MM.1S (cell line): ENCODE results near the gene CFAP46.

Experiments
- DNase-seq: peaks from one replicate; pipeline ENCODE4 v3.0.0-alpha.2; 2015
- H2AFZ ChIP-seq: fragments of 300-600 bp; sonication (generic); 2 replicates; pipeline ENCODE4 v1.6.0; 2016; ENCODE audit warnings: antibody characterized with exemption, low read length
- H3F3A ChIP-seq: fragments of 300-600 bp; sonication (generic); 2 replicates; pipeline ENCODE4 v1.6.1; 2016; ENCODE audit warnings: mild to moderate bottlenecking, antibody characterized with exemption, low read length, moderate library complexity, mixed read lengths; ENCODE audit not compliant: insufficient read depth
- H3K27ac ChIP-seq: fragments of 300-600 bp; sonication (generic); 2 replicates; pipeline ENCODE4 v1.5.1; 2016; ENCODE audit warnings: mild to moderate bottlenecking, low read length
- H3K27me3 ChIP-seq: fragments of 300-600 bp; sonication (generic); replicated peaks from 2 replicates; pipeline ENCODE4 v1.6.0; 2016; ENCODE audit warnings: low read length; ENCODE audit not compliant: insufficient read depth
- H3K36me3 ChIP-seq: fragments of 300-600 bp; sonication (generic); replicated peaks from 2 replicates; pipeline ENCODE4 v1.6.1; 2016; ENCODE audit warnings: mild to moderate bottlenecking, low read length, mixed read lengths; ENCODE audit not compliant: insufficient read depth
- H3K4me1 ChIP-seq: fragments of 300-600 bp; sonication (generic); 2 replicates; pipeline ENCODE4 v1.6.1; 2016; ENCODE audit warnings: low read length, mixed read lengths
- H3K4me2 ChIP-seq: fragments of 300-600 bp; sonication (generic); 2 replicates; pipeline ENCODE4 v1.6.0; 2016; ENCODE audit warnings: low read depth, low read length
- H3K4me3 ChIP-seq: fragments of 300-600 bp; sonication (generic); 2 replicates; pipeline ENCODE4 v1.5.1; 2016; ENCODE audit warnings: low read length, mixed read lengths
- H3K79me2 ChIP-seq: fragments of 300-600 bp; sonication (generic); 2 replicates; pipeline ENCODE4 v1.6.1; 2016; ENCODE audit warnings: mixed run types, low read length, mixed read lengths
- H3K9ac ChIP-seq: fragments of 300-600 bp; sonication (generic); 2 replicates; pipeline ENCODE4 v1.6.1; 2016; ENCODE audit warnings: low read length, mixed read lengths
- H3K9me2 ChIP-seq: fragments of 300-600 bp; sonication (generic); replicated peaks from 2 replicates; pipeline ENCODE4 v1.6.1; 2016; ENCODE audit warnings: mild to moderate bottlenecking, low read length, mixed read lengths; ENCODE audit not compliant: insufficient read depth
- H3K9me3 ChIP-seq: fragments of 300-600 bp; sonication (generic); replicated peaks from 2 replicates; pipeline ENCODE4 v1.6.1; 2016; ENCODE audit warnings: mild to moderate bottlenecking, low read length, mixed read lengths; ENCODE audit not compliant: insufficient read depth
- H4K20me1 ChIP-seq: fragments of 300-600 bp; sonication (generic); 2 replicates; pipeline ENCODE4 v1.6.1; 2016; ENCODE audit warnings: mild to moderate bottlenecking, low read length, moderate library complexity, mixed read lengths; ENCODE audit not compliant: insufficient read depth
- EZH2 ChIP-seq: fragments of 300-600 bp; sonication (generic); optimal IDR thresholded peaks from 2 replicates; pipeline ENCODE3; 2017; ENCODE audit warnings: low read depth, mild to moderate bottlenecking, antibody characterized with exemption, low read length, mixed read lengths
- EZH2phosphoT487 ChIP-seq: fragments of 300-600 bp; sonication (generic); IDR thresholded peaks from 2 replicates; pipeline ENCODE4 v1.6.1; 2018; ENCODE audit warnings: antibody characterized with exemption, low read length
- TF ChIP-seq, protein P1 (sequence below): fragments of 300-600 bp; sonication (generic); IDR thresholded peaks from 2 replicates; pipeline ENCODE4 v1.5.1; 2016; ENCODE audit warnings: antibody characterized with exemption, low read length, mixed read lengths

The CFAP46 gene

DNA sequence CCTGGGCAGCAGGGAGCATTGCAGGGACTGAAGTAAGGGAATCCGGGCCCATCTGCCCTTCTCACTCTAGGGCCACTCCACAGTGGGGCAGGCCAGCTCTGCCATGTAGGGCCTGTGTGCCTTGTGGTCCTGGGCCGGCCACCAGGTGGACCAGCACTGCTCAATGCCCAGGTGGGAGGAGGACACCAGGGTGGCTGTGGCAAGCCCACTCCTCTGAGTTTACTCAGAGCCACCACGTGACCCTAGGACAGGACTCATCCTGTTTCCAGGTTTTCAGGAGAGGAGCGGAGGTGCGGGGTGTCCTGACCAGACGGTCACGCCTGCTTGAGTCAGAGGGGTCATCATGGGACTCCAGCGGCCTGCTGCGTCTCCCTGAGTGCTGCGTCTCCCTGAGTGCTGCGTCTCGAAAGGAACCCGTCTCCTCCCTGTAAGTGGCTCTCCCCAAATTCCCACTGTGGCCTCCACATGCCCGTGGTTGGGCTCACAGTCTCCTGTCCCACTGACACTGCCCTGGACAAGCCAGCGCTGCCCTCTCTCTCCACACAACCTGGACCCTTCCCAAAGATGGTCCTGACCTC lies 2.9 kb downstream of the CFAP46 start:
- no peaks in the 10 kb centered on the region for H3K9me3 ChIP-seq
- no peaks in the 10 kb centered on the region for H4K20me1 ChIP-seq
- no peak overlapping the region for H3K4me3 ChIP-seq
- no peak for DNase-seq
- H3K79me2 ChIP-seq = no peaks in the 10 kb centered on the region
- H3K4me1 ChIP-seq = no peaks in the 10 kb centered on the region
- TF ChIP-seq, protein P1, sequence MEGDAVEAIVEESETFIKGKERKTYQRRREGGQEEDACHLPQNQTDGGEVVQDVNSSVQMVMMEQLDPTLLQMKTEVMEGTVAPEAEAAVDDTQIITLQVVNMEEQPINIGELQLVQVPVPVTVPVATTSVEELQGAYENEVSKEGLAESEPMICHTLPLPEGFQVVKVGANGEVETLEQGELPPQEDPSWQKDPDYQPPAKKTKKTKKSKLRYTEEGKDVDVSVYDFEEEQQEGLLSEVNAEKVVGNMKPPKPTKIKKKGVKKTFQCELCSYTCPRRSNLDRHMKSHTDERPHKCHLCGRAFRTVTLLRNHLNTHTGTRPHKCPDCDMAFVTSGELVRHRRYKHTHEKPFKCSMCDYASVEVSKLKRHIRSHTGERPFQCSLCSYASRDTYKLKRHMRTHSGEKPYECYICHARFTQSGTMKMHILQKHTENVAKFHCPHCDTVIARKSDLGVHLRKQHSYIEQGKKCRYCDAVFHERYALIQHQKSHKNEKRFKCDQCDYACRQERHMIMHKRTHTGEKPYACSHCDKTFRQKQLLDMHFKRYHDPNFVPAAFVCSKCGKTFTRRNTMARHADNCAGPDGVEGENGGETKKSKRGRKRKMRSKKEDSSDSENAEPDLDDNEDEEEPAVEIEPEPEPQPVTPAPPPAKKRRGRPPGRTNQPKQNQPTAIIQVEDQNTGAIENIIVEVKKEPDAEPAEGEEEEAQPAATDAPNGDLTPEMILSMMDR = no peak
- TF ChIP-seq EZH2phosphoT487 = no peak
- no peak for TF ChIP-seq EZH2
- H3K36me3 ChIP-seq = no peaks in the 10 kb centered on the region
- H3K27me3 ChIP-seq = peaks cover 72% of the 10 kb centered on the region
- H3K9ac ChIP-seq = no peak overlapping the region
- H3K9me2 ChIP-seq = no peaks in the 10 kb centered on the region
- no peak overlapping the region for H3K27ac ChIP-seq
- no peak overlapping the region for H2AFZ ChIP-seq
- H3K4me2 ChIP-seq = no peak overlapping the region
- no peaks in the 10 kb centered on the region for H3F3A ChIP-seq

DNA sequence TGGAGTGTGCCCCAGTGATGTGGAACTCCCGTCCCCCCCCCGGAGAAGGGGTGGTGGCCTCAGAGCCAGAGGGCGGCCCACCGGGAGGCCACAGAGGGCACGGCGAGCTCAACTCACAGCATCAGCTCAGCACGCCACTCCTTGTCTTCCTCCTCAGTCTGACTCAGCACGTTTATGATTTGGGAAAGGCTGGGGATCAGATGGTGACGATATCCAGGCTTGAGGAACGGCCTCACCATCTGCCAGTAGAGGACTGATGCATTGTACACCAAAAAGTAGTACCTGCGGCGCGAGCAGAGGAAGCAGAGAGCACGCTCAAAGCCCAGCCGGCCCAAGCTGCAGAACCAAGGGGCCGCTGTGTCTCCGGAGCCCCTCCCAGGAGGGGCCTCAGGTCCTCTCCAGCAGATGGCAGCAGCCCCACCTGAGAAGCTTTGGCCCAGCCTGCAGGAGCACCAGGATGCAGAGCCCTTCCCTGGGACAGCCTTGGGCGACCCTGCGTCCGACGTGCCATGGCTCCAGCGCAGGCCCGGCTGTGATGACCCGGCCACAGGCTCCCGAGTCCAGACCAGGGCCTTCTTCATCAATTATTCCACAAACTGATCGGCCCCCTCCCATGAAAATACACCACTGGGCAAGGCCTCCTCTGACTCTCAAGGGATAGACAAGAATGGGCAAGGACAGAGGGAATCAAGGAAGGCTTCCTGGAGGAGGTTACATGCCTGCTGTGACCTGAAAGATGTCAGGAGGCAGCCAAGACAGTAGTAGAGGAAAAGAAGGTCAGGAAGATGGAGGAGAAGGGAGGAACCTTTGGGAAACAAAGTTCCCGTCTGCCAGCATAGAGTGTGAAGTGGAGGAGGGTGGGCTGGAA lies 3.7 kb downstream of the CFAP46 start:
- H3K4me2 ChIP-seq = no peak overlapping the region
- H2AFZ ChIP-seq = no peak overlapping the region
- H3K9me3 ChIP-seq = no peaks in the 10 kb centered on the region
- H3F3A ChIP-seq = no peaks in the 10 kb centered on the region
- H3K4me1 ChIP-seq = no peaks in the 10 kb centered on the region
- no peak overlapping the region for H3K4me3 ChIP-seq
- H3K9me2 ChIP-seq = no peaks in the 10 kb centered on the region
- H3K36me3 ChIP-seq = no peaks in the 10 kb centered on the region
- H3K79me2 ChIP-seq = no peaks in the 10 kb centered on the region
- peaks cover 70% of the 10 kb centered on the region for H3K27me3 ChIP-seq
- H4K20me1 ChIP-seq = no peaks in the 10 kb centered on the region
- DNase-seq = no peak
- H3K9ac ChIP-seq = no peak overlapping the region
- no peak overlapping the region for H3K27ac ChIP-seq
- TF ChIP-seq EZH2phosphoT487 = no peak
- TF ChIP-seq EZH2 = no peak
- TF ChIP-seq, protein P1 = peak; percentile 16; the same call in 1 of the 2 replicates

DNA sequence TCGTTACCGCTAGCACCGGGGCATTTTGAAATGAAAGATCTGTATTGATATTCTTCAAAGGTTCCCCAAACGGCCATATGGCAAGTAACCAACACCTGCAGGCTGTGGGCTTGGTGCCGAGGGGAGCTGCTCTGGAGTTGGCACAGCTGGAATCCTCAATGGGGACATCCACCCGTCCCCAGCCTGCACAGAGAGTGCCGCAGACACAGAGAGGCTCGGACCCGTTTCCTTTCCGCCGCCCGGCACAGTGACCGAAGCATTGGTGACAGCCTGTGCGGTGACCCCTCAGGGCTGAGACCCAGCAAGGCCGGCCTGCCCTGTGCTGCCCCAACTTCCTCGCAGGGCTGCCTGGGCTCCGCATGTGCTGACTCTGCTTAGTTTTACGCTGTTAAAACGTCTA lies 4.5 kb downstream of the CFAP46 start:
- Histone ChIP-seq H3K9me3 (no peaks in the 10 kb centered on the region), H3K4me2 (no peak overlapping the region), H3K4me1 (no peaks in the 10 kb centered on the region), H3F3A (no peaks in the 10 kb centered on the region), H4K20me1 (no peaks in the 10 kb centered on the region), H3K79me2 (no peaks in the 10 kb centered on the region), H3K36me3 (no peaks in the 10 kb centered on the region), H3K27me3 (peaks cover 74% of the 10 kb centered on the region), H3K4me3 (no peak overlapping the region), H3K27ac (no peak overlapping the region), H3K9me2 (no peaks in the 10 kb centered on the region), H2AFZ (no peak overlapping the region), H3K9ac (no peak overlapping the region)
- TF ChIP-seq EZH2 = no peak
- no peak for TF ChIP-seq EZH2phosphoT487
- TF ChIP-seq, protein P1 = no peak
- DNase-seq = no peak
